Measurements from ENCODE around the gene AFAP1L1. TPM values are rescaled to one million over a fixed set of nuclear protein-coding genes. Genes with fewer than 3 reads are reported as not detected.

The AFAP1L1 gene
- total RNA-seq, 1 donor, result 2.3 TPM

GRCh38 chr5:149278451-149279210 lies 7.0 kb downstream of the AFAP1L1 start:
- no peak for DNase-seq (ENCODE audit: low read depth)
- TF ChIP-seq CTCF (IDR thresholded peaks at IDR 0.05; ENCODE audit: insufficient read depth, low read length), result no peak
- H3K4me3 ChIP-seq (ENCODE audit: low read depth, low read length), result no peak overlapping the region

GRCh38 chr5:149279661-149280060 lies 8.0 kb downstream of the AFAP1L1 start:
- no peak for DNase-seq (ENCODE audit: low read depth)
- TF ChIP-seq CTCF (IDR thresholded peaks at IDR 0.05; ENCODE audit: insufficient read depth, low read length), result no peak
- no peak overlapping the region for H3K4me3 ChIP-seq (ENCODE audit: low read depth, low read length)

- DNase-seq (ENCODE audit: low read depth), result no peak
- no peak overlapping the region for H3K4me3 ChIP-seq (ENCODE audit: low read depth, low read length)
- TF ChIP-seq CTCF (IDR thresholded peaks at IDR 0.05; ENCODE audit: insufficient read depth, low read length), result no peak
These were observed 8.5 kb downstream of the AFAP1L1 start for GRCh38 chr5:149280124-149280523.

- H3K4me3 ChIP-seq (ENCODE audit: low read depth, low read length), result no peak overlapping the region
- no peak for DNase-seq (ENCODE audit: low read depth)
- TF ChIP-seq CTCF (IDR thresholded peaks at IDR 0.05; ENCODE audit: insufficient read depth, low read length), result no peak
These were observed 9.1 kb downstream of the AFAP1L1 start for GRCh38 chr5:149280802-149281201.

- no peak overlapping the region for H3K4me3 ChIP-seq (ENCODE audit: low read depth, low read length)
- no peak for TF ChIP-seq CTCF (IDR thresholded peaks at IDR 0.05; ENCODE audit: insufficient read depth, low read length)
- no peak for DNase-seq (ENCODE audit: low read depth)
These were observed 10.6 kb downstream of the AFAP1L1 start for GRCh38 chr5:149282027-149282965.

- TF ChIP-seq CTCF (IDR thresholded peaks at IDR 0.05; ENCODE audit: insufficient read depth, low read length), result no peak
- DNase-seq (ENCODE audit: low read depth), result no peak
- no peak overlapping the region for H3K4me3 ChIP-seq (ENCODE audit: low read depth, low read length)
These were observed 11.3 kb downstream of the AFAP1L1 start for GRCh38 chr5:149282966-149283332.
